Measurements from ENCODE around the gene NEB.

NEB gene

DNA sequence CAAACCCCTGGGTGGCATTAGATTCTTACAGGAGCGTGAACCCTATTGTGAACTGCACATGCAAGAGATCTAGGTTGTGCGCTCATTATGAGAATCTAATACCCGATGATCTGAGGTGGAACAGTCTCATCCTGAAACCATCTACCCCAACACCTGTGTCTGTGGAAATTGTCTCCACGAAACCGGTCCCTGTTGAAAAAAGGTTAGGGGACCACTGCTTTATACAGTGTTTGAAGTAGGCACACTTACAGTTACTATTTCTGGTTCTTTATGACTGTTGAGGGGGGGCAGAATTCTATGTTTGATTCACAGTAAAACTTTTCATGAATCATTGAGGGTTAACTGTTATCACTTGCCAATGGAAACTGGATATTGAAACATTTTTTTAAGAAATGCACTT lies 252.5 kb downstream of the NEB start:
- Histone ChIP-seq H3K4me1 (ENCODE audit: control insufficient read depth in 1 of 2, insufficient read depth in 1 of 2, low read depth in 1 of 2, low read length in 1 of 2) (no peaks in the 10 kb centered on the region), H3K9me3 (no peaks in the 10 kb centered on the region), H3K27ac (no peak overlapping the region), H3K27me3 (no peaks in the 10 kb centered on the region), H3K4me3 (ENCODE audit: low read depth in 1 of 2, low read length in 1 of 2) (no peak overlapping the region), H3K36me3 (peaks cover 45% of the 10 kb centered on the region)
- TF ChIP-seq, protein P1, sequence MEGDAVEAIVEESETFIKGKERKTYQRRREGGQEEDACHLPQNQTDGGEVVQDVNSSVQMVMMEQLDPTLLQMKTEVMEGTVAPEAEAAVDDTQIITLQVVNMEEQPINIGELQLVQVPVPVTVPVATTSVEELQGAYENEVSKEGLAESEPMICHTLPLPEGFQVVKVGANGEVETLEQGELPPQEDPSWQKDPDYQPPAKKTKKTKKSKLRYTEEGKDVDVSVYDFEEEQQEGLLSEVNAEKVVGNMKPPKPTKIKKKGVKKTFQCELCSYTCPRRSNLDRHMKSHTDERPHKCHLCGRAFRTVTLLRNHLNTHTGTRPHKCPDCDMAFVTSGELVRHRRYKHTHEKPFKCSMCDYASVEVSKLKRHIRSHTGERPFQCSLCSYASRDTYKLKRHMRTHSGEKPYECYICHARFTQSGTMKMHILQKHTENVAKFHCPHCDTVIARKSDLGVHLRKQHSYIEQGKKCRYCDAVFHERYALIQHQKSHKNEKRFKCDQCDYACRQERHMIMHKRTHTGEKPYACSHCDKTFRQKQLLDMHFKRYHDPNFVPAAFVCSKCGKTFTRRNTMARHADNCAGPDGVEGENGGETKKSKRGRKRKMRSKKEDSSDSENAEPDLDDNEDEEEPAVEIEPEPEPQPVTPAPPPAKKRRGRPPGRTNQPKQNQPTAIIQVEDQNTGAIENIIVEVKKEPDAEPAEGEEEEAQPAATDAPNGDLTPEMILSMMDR (IDR thresholded peaks at IDR 0.05) = no peak

DNA sequence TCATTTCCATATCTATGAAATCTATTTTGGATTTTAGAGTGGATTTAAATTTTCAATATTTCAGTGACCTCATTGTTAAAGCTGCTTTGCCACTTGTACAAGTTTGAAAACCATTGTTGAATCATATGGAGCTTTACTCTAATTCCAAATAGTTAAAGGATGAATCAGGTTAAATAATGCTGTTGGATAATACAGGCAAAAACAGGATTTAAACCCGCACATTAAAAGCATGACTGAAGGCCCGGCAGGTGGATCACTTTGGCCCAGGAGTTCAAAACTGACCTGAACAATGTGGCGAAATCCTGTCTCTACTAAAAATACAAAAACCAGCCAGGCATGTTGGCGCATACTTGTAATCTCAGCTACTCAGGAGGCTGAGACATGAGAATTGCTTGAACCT lies 256.3 kb downstream of the NEB start:
- peaks cover 23% of the 10 kb centered on the region for H3K36me3 ChIP-seq
- no peaks in the 10 kb centered on the region for H3K9me3 ChIP-seq
- no peak overlapping the region for H3K27ac ChIP-seq
- no peaks in the 10 kb centered on the region for H3K27me3 ChIP-seq
- H3K4me1 ChIP-seq (ENCODE audit: control insufficient read depth in 1 of 2, insufficient read depth in 1 of 2, low read depth in 1 of 2, low read length in 1 of 2) = peaks cover 26 to 28% of the 10 kb centered on the region in 2 experiments
- TF ChIP-seq, protein P1 (IDR thresholded peaks at IDR 0.05) = no peak
- H3K4me3 ChIP-seq (ENCODE audit: low read depth in 1 of 2, low read length in 1 of 2) = no peak overlapping the region

DNA sequence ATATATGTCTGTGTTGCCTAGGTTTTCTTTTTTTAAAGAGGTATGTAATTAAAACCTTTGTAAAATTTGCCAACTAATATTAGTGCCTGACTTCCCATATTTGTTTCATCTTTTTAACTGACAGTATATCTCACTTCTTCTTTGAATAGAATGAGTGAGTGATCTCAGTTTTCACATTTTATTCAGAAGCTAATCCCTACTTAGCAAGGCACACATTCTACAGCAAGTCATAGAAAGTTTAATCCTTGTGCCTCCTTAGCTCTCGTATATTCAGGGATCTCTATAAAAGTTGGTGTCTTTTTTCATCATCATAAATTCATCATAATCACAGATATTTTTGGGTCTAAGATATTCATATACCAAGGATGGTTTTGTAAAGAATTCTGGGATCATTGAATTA lies 258.0 kb downstream of the NEB start:
- H3K36me3 ChIP-seq = peaks cover 8% of the 10 kb centered on the region
- peaks cover 26 to 34% of the 10 kb centered on the region in 2 experiments for H3K4me1 ChIP-seq (ENCODE audit: control insufficient read depth in 1 of 2, insufficient read depth in 1 of 2, low read depth in 1 of 2, low read length in 1 of 2)
- no peak overlapping the region for H3K4me3 ChIP-seq (ENCODE audit: low read depth in 1 of 2, low read length in 1 of 2)
- H3K9me3 ChIP-seq = no peaks in the 10 kb centered on the region
- no peaks in the 10 kb centered on the region for H3K27me3 ChIP-seq
- TF ChIP-seq, protein P1 (IDR thresholded peaks at IDR 0.05) = no peak
- peak overlapping the region; percentile 27 for H3K27ac ChIP-seq

DNA sequence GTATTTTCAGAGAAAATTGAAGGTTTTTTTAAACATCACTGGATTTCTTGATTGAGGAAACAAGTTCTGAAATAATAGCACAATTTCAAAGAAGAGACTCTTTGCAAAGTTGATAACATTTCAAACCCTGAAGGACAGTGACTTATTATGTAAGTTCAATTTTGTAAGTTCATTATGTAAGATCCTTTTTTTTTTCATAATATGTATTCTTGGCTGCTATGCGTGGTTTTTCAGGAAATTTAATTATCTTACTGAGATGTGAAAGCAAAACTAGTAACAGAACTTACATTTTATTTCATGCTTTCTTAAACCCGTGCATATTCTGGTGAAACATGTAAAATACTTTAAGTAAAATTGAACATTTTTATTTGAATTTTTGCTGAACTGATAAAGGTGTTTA lies 259.2 kb downstream of the NEB start:
- Histone ChIP-seq H3K9me3 (no peaks in the 10 kb centered on the region), H3K27me3 (no peaks in the 10 kb centered on the region), H3K36me3 (peaks cover 12% of the 10 kb centered on the region), H3K4me1 (ENCODE audit: control insufficient read depth in 1 of 2, insufficient read depth in 1 of 2, low read depth in 1 of 2, low read length in 1 of 2) (peaks cover 26 to 34% of the 10 kb centered on the region in 2 experiments), H3K4me3 (ENCODE audit: low read depth in 1 of 2, low read length in 1 of 2) (no peak overlapping the region), H3K27ac (peak overlapping the region; percentile 66)
- TF ChIP-seq, protein P1 (IDR thresholded peaks at IDR 0.05) = no peak

DNA sequence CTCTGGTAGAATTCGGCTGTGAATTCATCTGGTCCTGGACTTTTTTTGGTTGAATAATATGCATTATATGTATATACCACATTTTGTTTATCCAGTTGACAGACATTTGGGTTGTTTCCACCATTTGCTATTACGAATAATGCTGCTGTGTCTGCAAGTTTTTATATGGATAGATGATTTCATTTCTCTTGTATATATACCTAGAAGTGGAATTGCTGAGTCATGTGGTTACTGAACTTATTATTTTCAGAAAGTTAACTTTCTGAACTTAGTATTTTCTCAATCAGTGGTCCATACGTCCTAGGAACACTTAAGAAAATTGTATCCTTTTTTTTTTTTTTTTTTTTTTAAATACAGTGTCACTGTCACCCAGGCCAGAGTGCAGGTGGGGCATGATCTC lies 261.3 kb downstream of the NEB start:
- H3K4me3 ChIP-seq (ENCODE audit: low read depth in 1 of 2, low read length in 1 of 2) = no peak overlapping the region
- TF ChIP-seq, protein P1 (IDR thresholded peaks at IDR 0.05) = no peak
- peaks cover 26 to 34% of the 10 kb centered on the region in 2 experiments for H3K4me1 ChIP-seq (ENCODE audit: control insufficient read depth in 1 of 2, insufficient read depth in 1 of 2, low read depth in 1 of 2, low read length in 1 of 2)
- H3K36me3 ChIP-seq = peaks cover 33% of the 10 kb centered on the region
- no peak overlapping the region for H3K27ac ChIP-seq
- no peaks in the 10 kb centered on the region for H3K27me3 ChIP-seq
- no peaks in the 10 kb centered on the region for H3K9me3 ChIP-seq

DNA sequence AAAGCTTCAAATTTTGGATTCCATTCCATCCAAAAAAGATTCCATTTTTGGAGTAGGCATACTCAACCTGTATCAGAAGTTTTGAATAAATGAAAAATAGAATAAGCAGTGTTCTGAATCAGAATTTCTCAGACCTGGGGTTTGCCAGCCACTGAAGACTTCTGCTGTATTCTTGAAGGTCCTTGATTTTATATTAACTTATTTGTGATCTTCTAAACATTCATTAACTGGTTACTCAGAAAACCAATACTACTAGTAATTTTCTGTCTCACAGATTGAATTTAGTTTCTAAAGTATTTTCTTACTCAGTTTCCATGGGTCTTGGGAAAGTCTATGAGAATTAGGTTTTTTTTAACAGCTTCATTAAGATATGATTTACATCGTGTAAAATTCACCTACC lies 263.7 kb downstream of the NEB start:
- H3K27me3 ChIP-seq = no peaks in the 10 kb centered on the region
- H3K36me3 ChIP-seq = peaks cover 53% of the 10 kb centered on the region
- peaks cover 20 to 29% of the 10 kb centered on the region in 2 experiments for H3K4me1 ChIP-seq (ENCODE audit: control insufficient read depth in 1 of 2, insufficient read depth in 1 of 2, low read depth in 1 of 2, low read length in 1 of 2)
- H3K4me3 ChIP-seq (ENCODE audit: low read depth in 1 of 2, low read length in 1 of 2) = no peak overlapping the region
- H3K9me3 ChIP-seq = no peaks in the 10 kb centered on the region
- TF ChIP-seq, protein P1 (IDR thresholded peaks at IDR 0.05) = no peak
- H3K27ac ChIP-seq = no peak overlapping the region
